ENCODE data around the gene RTL10. TPM values are rescaled to one million over a fixed set of nuclear protein-coding genes. Genes with fewer than 3 reads are reported as not detected.

RTL10 gene
- total RNA-seq, 1 experiment from 2014 or later: 25.6 TPM

GRCh38 chr22:19868333-19868732 is 13.7 kb upstream of the RTL10 start:
- no TSS peak for BruUV-seq (replicated peaks)
- DNase-seq (ENCODE audit: low spot score): no peak
- CTCF ChIA-PET: no interaction called here

GRCh38 chr22:19867617-19868016 is 12.9 kb upstream of the RTL10 start:
- Histone ChIP-seq H3K9me3 (ENCODE audit: low read depth, low read length, poor library complexity, severe bottlenecking) (no peaks in the 10 kb centered on the region), H3K36me3 (ENCODE audit: insufficient read depth, low read length, poor library complexity, severe bottlenecking) (no peaks in the 10 kb centered on the region), H3K27ac (ENCODE audit: low read depth, low read length, poor library complexity, severe bottlenecking) (no peak overlapping the region), H3K4me1 (ENCODE audit: insufficient read depth, low read length, poor library complexity, severe bottlenecking) (no peaks in the 10 kb centered on the region), H3K27me3 (replicated peaks; ENCODE audit: insufficient read depth, low read depth, low read length, poor library complexity) (no peaks in the 10 kb centered on the region), H3K4me3 (ENCODE audit: low read depth, low read length, poor library complexity, severe bottlenecking) (no peak overlapping the region)
- ChIA-PET POLR2A (ENCODE audit: low non-redundant PET) (no interaction called here), CTCF (no interaction called here)
- no peak for DNase-seq (ENCODE audit: low spot score)
- TF ChIP-seq EZH2 (IDR thresholded peaks at IDR 0.05; ENCODE audit: borderline replicate concordance, low read depth, low read length, poor library complexity, severe bottlenecking) (no peak), CTCF (conservative IDR thresholded peaks at IDR 0.05; ENCODE audit: low read depth, low read length) (no peak)
- intact Hi-C loops (cut with micrococcal nuclease; ENCODE audit: unreplicated experiment): no loop called here
- BruUV-seq (replicated peaks): no TSS peak

More at GRCh38 chr22:19868333-19868732, 13.7 kb upstream of the RTL10 start:
- no peaks in the 10 kb centered on the region for H3K27me3 ChIP-seq (replicated peaks; ENCODE audit: insufficient read depth, low read depth, low read length, poor library complexity)
- intact Hi-C loops (cut with micrococcal nuclease; ENCODE audit: unreplicated experiment): no loop called here
- TF ChIP-seq CTCF (conservative IDR thresholded peaks at IDR 0.05; ENCODE audit: low read depth, low read length) (0 out of 2 replicates have a peak, but pooled peaks have one; percentile 10), EZH2 (IDR thresholded peaks at IDR 0.05; ENCODE audit: borderline replicate concordance, low read depth, low read length, poor library complexity, severe bottlenecking) (no peak)
- POLR2A ChIA-PET (ENCODE audit: low non-redundant PET): no interaction called here
- H3K27ac ChIP-seq (ENCODE audit: low read depth, low read length, poor library complexity, severe bottlenecking): no peak overlapping the region
- H3K36me3 ChIP-seq (ENCODE audit: insufficient read depth, low read length, poor library complexity, severe bottlenecking): no peaks in the 10 kb centered on the region
- H3K4me3 ChIP-seq (ENCODE audit: low read depth, low read length, poor library complexity, severe bottlenecking): no peak overlapping the region
- no peaks in the 10 kb centered on the region for H3K9me3 ChIP-seq (ENCODE audit: low read depth, low read length, poor library complexity, severe bottlenecking)
- no peaks in the 10 kb centered on the region for H3K4me1 ChIP-seq (ENCODE audit: insufficient read depth, low read length, poor library complexity, severe bottlenecking)

GRCh38 chr22:19866665-19867009 is 12.0 kb upstream of the RTL10 start:
- POLR2A ChIA-PET (ENCODE audit: low non-redundant PET): no interaction called here

More at GRCh38 chr22:19866665-19867009, 12.0 kb upstream of the RTL10 start:
- TF ChIP-seq EZH2 (IDR thresholded peaks at IDR 0.05; ENCODE audit: borderline replicate concordance, low read depth, low read length, poor library complexity, severe bottlenecking) (no peak), CTCF (conservative IDR thresholded peaks at IDR 0.05; ENCODE audit: low read depth, low read length) (no peak)
- CTCF ChIA-PET: no interaction called here
- intact Hi-C loops (cut with micrococcal nuclease; ENCODE audit: unreplicated experiment): no loop called here
- no peak for DNase-seq (ENCODE audit: low spot score)
- no TSS peak for BruUV-seq (replicated peaks)
- H3K9me3 ChIP-seq (ENCODE audit: low read depth, low read length, poor library complexity, severe bottlenecking): no peaks in the 10 kb centered on the region
- no peaks in the 10 kb centered on the region for H3K36me3 ChIP-seq (ENCODE audit: insufficient read depth, low read length, poor library complexity, severe bottlenecking)
- no peaks in the 10 kb centered on the region for H3K27me3 ChIP-seq (replicated peaks; ENCODE audit: insufficient read depth, low read depth, low read length, poor library complexity)
- no peak overlapping the region for H3K27ac ChIP-seq (ENCODE audit: low read depth, low read length, poor library complexity, severe bottlenecking)
- H3K4me1 ChIP-seq (ENCODE audit: insufficient read depth, low read length, poor library complexity, severe bottlenecking): no peaks in the 10 kb centered on the region
- H3K4me3 ChIP-seq (ENCODE audit: low read depth, low read length, poor library complexity, severe bottlenecking): no peak overlapping the region
